Transverse colon (tissue), 3 donors: ENCODE results near the gene LSR.

Experiments
- CTCF ChIP-seq, 5 experiments: fragments of 200-600 bp in 3 of 5; fragments of 450-650 bp in 2 of 5; sonication (generic) in 3 of 5; IDR thresholded peaks; 1 replicate in 2 of 5; 2 replicates in 3 of 5; pipeline ENCODE4 v1.5.1; 2016 to 2017; ENCODE audit warnings: antibody characterized with exemption in 5 of 5, inconsistent platforms in 3 of 5, mild to moderate bottlenecking in 2 of 5, moderate library complexity in 1 of 5
- EP300 ChIP-seq: sonication (generic); formaldehyde crosslinking; IDR thresholded peaks from one replicate; pipeline ENCODE4 v1.6.1; 2017; ENCODE audit warnings: antibody characterized with exemption, low read depth
- POLR2A ChIP-seq: fragments of 450-650 bp; IDR thresholded peaks from one replicate; pipeline ENCODE4 v1.6.1; 2016; ENCODE audit warnings: antibody characterized with exemption, mild to moderate bottlenecking, moderate library complexity

- no peak for TF ChIP-seq POLR2A
- TF ChIP-seq EP300 = no peak
- TF ChIP-seq CTCF (IDR thresholded peaks at IDR 0.05) = no peak
Observed at GRCh38 chr19:35224681-35225571, 23.9 kb upstream of the LSR start.
